GM18502 (cell line): Measurements from ENCODE around the gene NXF1.
A peak's percentile ranks its signal among the peaks of the same experiment; 100 is the strongest.
"Not testable (repeated sequence)": the region's sequence is repeated elsewhere in the genome, so short reads cannot be mapped to it uniquely, and the experiment has no call there.

Experiments
- ATAC-seq: cut with Tn5 transposase; IDR thresholded peaks from one replicate; pipeline ENCODE4 v1.9.1; 2021; ENCODE audit warnings: mild to moderate bottlenecking; ENCODE audit not compliant: unreplicated experiment, poor library complexity

Gene NXF1

DNA sequence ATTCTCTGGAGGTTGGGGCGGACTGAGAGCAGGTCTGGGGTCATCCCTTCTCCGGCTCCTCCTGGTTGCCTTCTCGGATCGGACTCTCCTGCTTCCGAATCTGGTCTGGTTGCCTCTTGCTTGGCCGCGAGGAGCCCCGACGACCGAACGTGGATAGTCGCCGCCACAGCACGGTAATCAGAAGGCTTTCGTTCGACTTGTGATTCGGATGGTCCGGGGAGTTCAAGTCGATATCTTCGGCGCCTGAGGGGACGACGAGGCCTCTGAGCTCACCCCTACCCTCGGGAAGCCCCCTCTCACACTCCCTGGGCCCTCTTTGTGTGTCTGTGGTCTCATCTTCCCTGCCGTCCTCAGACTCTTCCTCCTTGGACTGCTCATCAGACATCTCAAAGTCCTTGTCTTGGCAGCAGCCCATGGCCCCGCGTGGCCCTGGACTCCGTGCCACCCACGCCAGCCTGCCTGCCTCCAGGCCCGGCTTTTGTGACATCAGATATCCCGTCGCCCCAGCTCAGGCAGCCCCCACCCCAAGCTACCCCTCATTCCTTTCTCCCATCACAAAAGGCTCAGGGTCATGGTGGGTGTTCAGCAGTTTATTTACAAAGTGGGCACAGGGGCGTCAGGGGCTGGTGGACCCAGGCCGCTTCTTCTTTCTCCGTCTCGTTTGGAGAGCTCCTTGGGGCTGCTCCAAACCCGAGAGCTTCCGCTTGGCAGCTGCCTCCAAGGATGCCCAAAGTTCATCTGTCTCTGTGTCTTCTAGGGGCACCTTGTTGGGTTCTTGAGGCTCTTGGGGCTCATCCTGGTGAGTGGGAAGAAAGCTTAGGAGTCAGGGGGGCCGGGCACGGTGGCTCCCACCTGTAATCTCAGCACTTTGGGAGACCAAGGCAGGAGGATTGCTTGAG, 27.3 kb upstream of the NXF1 start, which contains the start of gene TEX54:
TEX54 (minus strand) TSS at position 506 of the 899 bp plus-strand sequence.
- peak; percentile 13 for ATAC-seq

- ATAC-seq, result peak; percentile 88
Measured at GRCh38 chr11:62831520-62832335, 26.5 kb upstream of the NXF1 start, which contains the start of gene STX5. STX5 (minus strand) TSS chr11:62832051; CDS start chr11:62831243, 808 bp downstream.

- no peak for ATAC-seq
Measured at GRCh38 chr11:62830904-62831519, 25.8 kb upstream of the NXF1 start.

GRCh38 chr11:62828130-62828529, 22.9 kb upstream of the NXF1 start:
- ATAC-seq, result not testable (repeated sequence)

- ATAC-seq, result no peak
Measured at GRCh38 chr11:62823677-62824076, 18.4 kb upstream of the NXF1 start.

GRCh38 chr11:62817129-62817528, 11.9 kb upstream of the NXF1 start:
- ATAC-seq, result no peak

- no peak for ATAC-seq
Measured at GRCh38 chr11:62816557-62816956, 11.3 kb upstream of the NXF1 start.

GRCh38 chr11:62811659-62812058, 6.4 kb upstream of the NXF1 start:
- ATAC-seq, result no peak

GRCh38 chr11:62810748-62811147, 5.5 kb upstream of the NXF1 start:
- ATAC-seq, result no peak

- no peak for ATAC-seq
Measured at GRCh38 chr11:62806611-62807121, 1.4 kb upstream of the NXF1 start.

DNA sequence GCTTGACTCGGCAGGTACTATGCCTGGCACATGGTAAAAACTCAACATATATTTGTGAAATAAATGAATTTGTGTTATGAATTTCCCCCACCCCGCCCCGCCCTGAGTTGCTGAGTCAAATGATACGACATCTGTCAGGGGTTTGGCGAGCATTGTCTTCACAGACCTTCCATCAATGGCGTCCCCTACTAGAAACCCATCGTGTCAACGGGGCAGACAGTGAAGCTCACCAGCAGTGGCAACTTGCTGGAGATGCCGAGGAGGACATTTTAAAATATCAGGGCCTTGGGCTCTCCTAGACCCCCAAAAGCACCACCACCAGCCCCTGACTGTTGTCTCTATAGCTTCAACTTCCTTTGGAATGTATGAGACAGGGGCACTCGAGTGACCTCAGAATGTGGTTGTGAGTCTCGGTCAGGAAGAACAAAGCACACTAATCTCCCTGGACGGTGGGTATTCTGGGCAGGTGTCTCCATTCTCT, 761 bp upstream of the NXF1 start:
- no peak for ATAC-seq

- ATAC-seq, result no peak
Measured at GRCh38 chr11:62804310-62805075, 747 bp downstream of the NXF1 start.

- ATAC-seq, result no peak
Measured at GRCh38 chr11:62801071-62801470, 4.2 kb downstream of the NXF1 start.

GRCh38 chr11:62799486-62799885, 5.8 kb downstream of the NXF1 start:
- ATAC-seq, result no peak

DNA sequence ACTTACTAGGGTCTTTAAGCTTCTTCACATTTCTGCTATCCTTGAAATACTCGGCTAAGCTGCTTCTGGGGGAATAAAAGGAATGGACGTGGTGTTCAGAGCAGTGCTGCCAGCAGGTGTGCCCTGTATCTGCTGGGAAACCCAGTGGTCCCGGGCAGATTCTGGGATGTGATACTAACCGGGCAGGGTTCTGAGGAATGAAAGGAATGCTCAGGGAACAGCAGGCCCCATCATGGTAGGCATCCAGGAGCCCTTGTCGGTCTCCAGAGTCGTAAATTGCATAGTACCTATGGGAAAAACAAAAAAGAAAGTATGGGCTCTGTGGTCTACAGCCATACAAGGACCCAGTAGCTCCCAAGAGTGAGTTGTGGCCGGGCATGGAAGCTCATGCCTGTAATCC, 9.0 kb downstream of the NXF1 start:
- no peak for ATAC-seq

DNA sequence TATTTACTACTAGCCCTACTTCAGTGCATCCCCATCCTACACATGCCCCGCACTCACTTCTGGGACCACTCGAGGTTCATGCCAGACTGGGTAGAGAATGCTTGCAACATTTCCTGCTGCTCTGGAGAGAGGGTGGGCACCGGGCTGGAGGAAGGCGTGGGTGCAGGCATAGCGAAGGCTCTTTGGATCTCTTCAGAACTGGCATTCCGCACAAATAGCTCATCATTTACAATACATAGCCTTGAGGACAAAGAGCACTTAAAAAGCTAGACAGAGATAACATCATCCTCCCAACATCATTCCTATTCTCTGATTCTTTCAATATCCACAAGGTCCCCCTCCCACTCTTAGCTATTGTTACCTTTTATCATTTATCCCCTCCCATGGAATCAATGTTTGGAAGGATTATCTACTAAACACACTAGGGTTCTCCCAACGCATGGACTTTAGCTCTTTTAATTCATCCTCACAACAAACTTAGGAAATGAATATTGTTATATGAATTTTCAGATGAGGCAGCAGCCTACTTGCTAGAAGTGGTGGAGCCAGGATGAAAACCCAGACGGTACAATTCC, 11.0 kb downstream of the NXF1 start:
- no peak for ATAC-seq

DNA sequence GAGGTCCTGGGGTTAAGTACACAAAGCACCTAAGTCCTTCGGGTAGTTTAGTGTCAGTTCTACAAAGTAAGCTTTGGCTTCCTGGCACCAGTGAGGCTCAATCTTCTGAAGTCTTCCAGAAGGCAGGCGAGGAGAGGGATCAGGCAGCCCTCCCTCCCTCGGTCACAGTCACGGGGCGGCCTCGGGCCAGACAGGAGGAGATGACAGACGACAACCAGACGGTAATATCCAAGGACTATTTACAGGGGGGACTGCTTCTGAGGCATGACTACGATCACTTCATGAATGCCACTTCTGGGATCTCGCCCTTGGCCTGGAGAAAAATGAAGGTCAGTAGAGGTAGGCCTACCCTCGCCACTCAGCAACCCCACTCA, 13.1 kb downstream of the NXF1 start:
- peak; percentile 17 for ATAC-seq

GRCh38 chr11:62791501-62792201, 13.6 kb downstream of the NXF1 start, which contains the start of gene TMEM223:
TMEM223 (minus strand) TSS chr11:62792006; CDS start chr11:62791994, 12 bp downstream.
- ATAC-seq, result peak; percentile 70

DNA sequence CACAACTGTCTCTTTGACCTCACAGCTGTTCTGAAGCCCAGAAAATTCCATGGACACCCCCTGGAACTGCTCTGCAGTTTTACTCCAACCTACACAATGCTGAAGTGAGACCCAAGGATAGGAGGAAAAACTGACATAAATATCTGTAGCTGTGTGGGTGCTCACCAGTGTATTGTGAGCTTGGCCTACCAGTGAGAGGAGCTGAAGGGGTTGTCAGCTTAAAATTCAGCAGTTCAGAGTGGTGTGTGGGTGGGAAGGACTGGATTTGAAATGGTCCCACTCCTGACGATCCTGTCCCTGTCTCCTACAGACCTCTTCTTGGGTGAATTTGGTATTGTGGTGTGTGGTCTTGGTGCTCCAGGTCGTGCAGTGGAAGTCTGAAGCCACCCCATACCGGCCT, 15.7 kb downstream of the NXF1 start:
- ATAC-seq, result no peak
